Testis (tissue), 2 donors: Measurements from ENCODE around the gene VCL.

Experiments
- CTCF ChIP-seq, 3 experiments: fragments of 450-650 bp in 2 of 3; fragments of 200-600 bp in 1 of 3; sonication (generic) in 1 of 3; IDR thresholded peaks; one replicate each; pipeline ENCODE4 v1.5.1; 2016 to 2019; ENCODE audit warnings: antibody characterized with exemption in 3 of 3, mild to moderate bottlenecking in 2 of 3, moderate library complexity in 1 of 3
- POLR2A ChIP-seq: fragments of 450-650 bp; IDR thresholded peaks from one replicate; pipeline ENCODE4 v1.6.1; 2017; ENCODE audit warnings: antibody characterized with exemption, mild to moderate bottlenecking, moderate library complexity

GRCh38 chr10:74096777-74097176, 98.9 kb downstream of the VCL start:
- no peak for TF ChIP-seq CTCF (IDR thresholded peaks at IDR 0.05)
- TF ChIP-seq POLR2A = no peak
